PC-9 (cell line): Measurements from ENCODE around the gene ATM. TPM values are rescaled to one million over a fixed set of nuclear protein-coding genes. Genes with fewer than 3 reads are reported as not detected.

Experiments used
- BruUV-seq: library from RNA; stranded (reverse); fragments of 400-500 nt; replicated peaks from 2 replicates; lab custom pipeline; 2021; lab: Mats Ljungman, UMichigan
- CTCF ChIA-PET: fragments of 300-600 bp; sonication (Branson Sonifier 250); formaldehyde crosslinking; loops from one replicate; lab custom pipeline; 2022; ENCODE audit warnings: antibody characterized with exemption; lab: Charles Lee
- POLR2A ChIA-PET: fragments of 300-600 bp; sonication (Branson Sonifier 250); formaldehyde crosslinking; loops from one replicate; lab custom pipeline; 2022; ENCODE audit warnings: antibody characterized with exemption; ENCODE audit not compliant: unreplicated experiment; lab: Charles Lee
- DNase-seq, 2 experiments: peaks; one replicate each; pipeline versions ENCODE4 v3.0.0 to v3.0.0-alpha.2; 2015 to 2022; ENCODE audit warnings: mixed read lengths in 1 of 2
- H2AFZ ChIP-seq: fragments of 200-600 bp; sonication (generic); 2 replicates; pipeline ENCODE4 v1.8.1; 2017; ENCODE audit warnings: antibody characterized with exemption
- H3F3A ChIP-seq: fragments of 200-600 bp; sonication (generic); 2 replicates; pipeline ENCODE4 v1.8.1; 2017; ENCODE audit warnings: antibody characterized with exemption, mild to moderate bottlenecking, low read depth; ENCODE audit not compliant: insufficient read depth
- H3K27ac ChIP-seq: fragments of 200-600 bp; sonication (generic); 2 replicates; pipeline ENCODE4 v1.6.1; 2016; ENCODE audit warnings: mixed run types
- H3K27me3 ChIP-seq: fragments of 200-600 bp; sonication (generic); 2 replicates; pipeline ENCODE4 v1.6.1; 2016; ENCODE audit warnings: low read depth, mixed run types; ENCODE audit not compliant: insufficient read depth
- H3K36me3 ChIP-seq: fragments of 200-600 bp; sonication (generic); 2 replicates; pipeline ENCODE4 v1.6.1; 2016; ENCODE audit warnings: low read depth, mixed run types
- H3K4me1 ChIP-seq: fragments of 200-600 bp; sonication (generic); replicated peaks from 2 replicates; pipeline ENCODE4 v1.6.1; 2016; ENCODE audit warnings: mixed run types; ENCODE audit not compliant: insufficient read depth
- H3K4me2 ChIP-seq: fragments of 200-600 bp; sonication (generic); 2 replicates; pipeline ENCODE4 v1.6.1; 2017; ENCODE audit warnings: mixed run types
- H3K4me3 ChIP-seq: fragments of 200-600 bp; sonication (generic); 2 replicates; pipeline ENCODE4 v1.6.1; 2016; ENCODE audit warnings: mixed run types
- H3K79me2 ChIP-seq: fragments of 200-600 bp; sonication (generic); 2 replicates; pipeline ENCODE4 v1.6.1; 2017; ENCODE audit warnings: low read depth, mixed run types
- H3K9me2 ChIP-seq: fragments of 200-600 bp; sonication (generic); 2 replicates; pipeline ENCODE4 v1.8.1; 2017; ENCODE audit warnings: mild to moderate bottlenecking; ENCODE audit not compliant: insufficient read depth
- H3K9me3 ChIP-seq: fragments of 200-600 bp; sonication (generic); 2 replicates; pipeline ENCODE4 v1.8.1; 2016; ENCODE audit warnings: low read depth; ENCODE audit not compliant: insufficient read depth
- H4K20me1 ChIP-seq: fragments of 200-600 bp; sonication (generic); 2 replicates; pipeline ENCODE4 v1.8.1; 2017; ENCODE audit not compliant: insufficient read depth
- CTCF ChIP-seq: fragments of 200-600 bp; sonication (generic); conservative IDR thresholded peaks from 2 replicates; pipeline ENCODE4 v1.6.1; 2017; ENCODE audit warnings: mixed run types, antibody characterized with exemption, mild to moderate bottlenecking, moderate library complexity
- EZH2 ChIP-seq: fragments of 200-600 bp; sonication (generic); IDR thresholded peaks from 2 replicates; pipeline ENCODE4 v1.8.0; 2017; ENCODE audit warnings: antibody characterized with exemption, low read depth
- intact Hi-C: fragments of 100-400 bp; cut with micrococcal nuclease; formaldehyde crosslinking; loops from one replicate; pipeline ENCODE4 v1.10.0; 2022; ENCODE audit not compliant: unreplicated experiment
- total RNA-seq: library from RNA; stranded (reverse); gene quantifications from 2 replicates; pipeline ENCODE4 v1.2.3, GENCODE V29; 2021

ATM gene
- total RNA-seq, 1 experiment from 2014 or later = 36.3 TPM

GRCh38 chr11:108316061-108316460, 93.2 kb downstream of the ATM start:
- no peaks in the 10 kb centered on the region for H3K79me2 ChIP-seq
- BruUV-seq = no TSS peak

GRCh38 chr11:108319541-108320145, 96.8 kb downstream of the ATM start:
- no peak overlapping the region for H3K4me2 ChIP-seq
- H3K27ac ChIP-seq = no peak overlapping the region
- POLR2A ChIA-PET = no interaction called here
- no peaks in the 10 kb centered on the region for H3F3A ChIP-seq
- CTCF ChIA-PET = no interaction called here
- DNase-seq = peak in 1 of 2 experiments; percentile 23
- no TSS peak for BruUV-seq
- TF ChIP-seq CTCF = no peak
- TF ChIP-seq EZH2 = no peak
- intact Hi-C loops = no loop called here
- H4K20me1 ChIP-seq = no peaks in the 10 kb centered on the region
- no peaks in the 10 kb centered on the region for H3K79me2 ChIP-seq
- peaks cover 16% of the 10 kb centered on the region; the same call in 1 of the 2 replicates for H3K36me3 ChIP-seq
- H3K9me3 ChIP-seq = no peaks in the 10 kb centered on the region
- H3K27me3 ChIP-seq = no peaks in the 10 kb centered on the region
- H2AFZ ChIP-seq = no peak overlapping the region
- H3K4me3 ChIP-seq = no peak overlapping the region
- H3K4me1 ChIP-seq = peaks cover 8% of the 10 kb centered on the region
- H3K9me2 ChIP-seq = no peaks in the 10 kb centered on the region

More at GRCh38 chr11:108316061-108316460, 93.2 kb downstream of the ATM start:
- H3K4me3 ChIP-seq = no peak overlapping the region
- H3K27ac ChIP-seq = no peak overlapping the region
- no peaks in the 10 kb centered on the region for H4K20me1 ChIP-seq
- CTCF ChIA-PET = no interaction called here
- H3K9me3 ChIP-seq = no peaks in the 10 kb centered on the region
- DNase-seq = no peak
- H3K4me1 ChIP-seq = no peaks in the 10 kb centered on the region
- no peaks in the 10 kb centered on the region for H3K9me2 ChIP-seq
- no peaks in the 10 kb centered on the region for H3F3A ChIP-seq
- peaks cover 16% of the 10 kb centered on the region; the same call in 1 of the 2 replicates for H3K36me3 ChIP-seq
- intact Hi-C loops = no loop called here
- POLR2A ChIA-PET = no interaction called here
- no peaks in the 10 kb centered on the region for H3K27me3 ChIP-seq
- H2AFZ ChIP-seq = no peak overlapping the region
- H3K4me2 ChIP-seq = no peak overlapping the region
- TF ChIP-seq CTCF (no peak), EZH2 (no peak)

- DNase-seq = no peak
- Histone ChIP-seq H3K79me2 (no peaks in the 10 kb centered on the region), H3K4me1 (peaks cover 8% of the 10 kb centered on the region), H3K27me3 (no peaks in the 10 kb centered on the region), H2AFZ (no peak overlapping the region), H3K4me3 (no peak overlapping the region), H3K27ac (no peak overlapping the region), H3K9me3 (no peaks in the 10 kb centered on the region), H4K20me1 (no peaks in the 10 kb centered on the region), H3K4me2 (no peak overlapping the region), H3K36me3 (peaks cover 11% of the 10 kb centered on the region; the same call in 1 of the 2 replicates), H3F3A (no peaks in the 10 kb centered on the region), H3K9me2 (no peaks in the 10 kb centered on the region)
- intact Hi-C loops = no loop called here
- CTCF ChIA-PET = no interaction called here
- TF ChIP-seq CTCF (no peak), EZH2 (no peak)
- BruUV-seq = no TSS peak
- POLR2A ChIA-PET = no interaction called here
These were observed 99.8 kb downstream of the ATM start for GRCh38 chr11:108322666-108323065.
